Esophagus mucosa (tissue), 1 donor: Measurements from ENCODE around the gene ATP2A3. TPM values are rescaled to one million over a fixed set of nuclear protein-coding genes. Genes with fewer than 3 reads are reported as not detected.
A peak's percentile ranks its signal among the peaks of the same experiment; 100 is the strongest.
"Not testable (repeated sequence)": the region's sequence is repeated elsewhere in the genome, so short reads cannot be mapped to it uniquely, and the experiment has no call there.

Experiments
- ATAC-seq: fragments of 200-7000 bp; cut with Tn5 transposase; one replicate; pipeline ENCODE4 v1.9.1; 2020
- total RNA-seq: library from RNA; stranded (reverse); gene quantifications from one replicate; pipeline ENCODE4 v1.2.4, GENCODE V29; 2023
- donor health status: DM: yes; HTN: yes; CAD: no.

Gene ATP2A3
- 4.7 TPM for total RNA-seq

GRCh38 chr17:3964203-3965117 lies at the start of gene ATP2A3:
Gene ATP2A3, minus strand, starts transcription at chr17:3964437. Its CDS starts 146 bp downstream, at chr17:3964291.
- peak; percentile 64 for ATAC-seq

GRCh38 chr17:4010754-4011153 lies 46.5 kb upstream of the ATP2A3 start:
- ATAC-seq, result no peak

GRCh38 chr17:4009186-4009785 lies 45.0 kb upstream of the ATP2A3 start:
- no peak for ATAC-seq

GRCh38 chr17:4008441-4009185 lies 44.4 kb upstream of the ATP2A3 start:
- ATAC-seq, result no peak

GRCh38 chr17:4008082-4008435 lies 43.8 kb upstream of the ATP2A3 start:
- no peak for ATAC-seq

- ATAC-seq, result no peak
Measured at GRCh38 chr17:4007346-4008081, 43.3 kb upstream of the ATP2A3 start.

GRCh38 chr17:4006745-4007211 lies 42.5 kb upstream of the ATP2A3 start:
- no peak for ATAC-seq

- no peak for ATAC-seq
Measured at GRCh38 chr17:4006165-4006589, 41.9 kb upstream of the ATP2A3 start.

GRCh38 chr17:4005296-4006164 lies 41.3 kb upstream of the ATP2A3 start:
- ATAC-seq, result peak; percentile 2

- peak; percentile 69 for ATAC-seq
Measured at GRCh38 chr17:4004517-4005295, 40.5 kb upstream of the ATP2A3 start.

- peak; percentile 28 for ATAC-seq
Measured at GRCh38 chr17:4003501-4004421, 39.5 kb upstream of the ATP2A3 start.

GRCh38 chr17:4003131-4003500 lies 38.9 kb upstream of the ATP2A3 start:
- peak; percentile 18 for ATAC-seq

- no peak for ATAC-seq
Measured at GRCh38 chr17:4001048-4001590, 36.9 kb upstream of the ATP2A3 start.

- no peak for ATAC-seq
Measured at GRCh38 chr17:3998436-3998835, 34.2 kb upstream of the ATP2A3 start.

- no peak for ATAC-seq
Measured at GRCh38 chr17:3995067-3995466, 30.8 kb upstream of the ATP2A3 start.

GRCh38 chr17:3994221-3994576 lies 30.0 kb upstream of the ATP2A3 start:
- no peak for ATAC-seq

GRCh38 chr17:3993493-3994220 lies 29.4 kb upstream of the ATP2A3 start:
- no peak for ATAC-seq

GRCh38 chr17:3992370-3992769 lies 28.1 kb upstream of the ATP2A3 start:
- ATAC-seq, result no peak

- ATAC-seq, result not testable (repeated sequence)
Measured at GRCh38 chr17:3991699-3992098, 27.5 kb upstream of the ATP2A3 start.
